DOHH2 (cell line): ENCODE data around the gene ENTPD3.

Source experiments
- H3F3A ChIP-seq: fragments of 200-600 bp; sonication (generic), shearing (Covaris generic); 2 replicates; pipeline ENCODE4 v1.6.0; 2016; ENCODE audit warnings: antibody characterized with exemption, mild to moderate bottlenecking; ENCODE audit not compliant: control insufficient read depth, insufficient read depth
- H3K27ac ChIP-seq: fragments of 200-600 bp; sonication (generic); 2 replicates; pipeline ENCODE4 v1.5.1; 2014; ENCODE audit warnings: low read depth, mild to moderate bottlenecking, low read length, moderate library complexity
- H3K27me3 ChIP-seq: fragments of 200-600 bp; sonication (generic); 2 replicates; pipeline ENCODE4 v1.6.1; 2014; ENCODE audit warnings: mild to moderate bottlenecking, low read length, mixed read lengths; ENCODE audit not compliant: control insufficient read depth
- H3K36me3 ChIP-seq: fragments of 200-600 bp; sonication (generic); 2 replicates; pipeline ENCODE4 v1.6.1; 2014; ENCODE audit warnings: mild to moderate bottlenecking, low read length, moderate library complexity, mixed read lengths; ENCODE audit not compliant: control insufficient read depth
- H3K4me1 ChIP-seq: fragments of 200-600 bp; sonication (generic); 2 replicates; pipeline ENCODE4 v1.6.1; 2014; ENCODE audit warnings: mild to moderate bottlenecking, low read length, mixed read lengths; ENCODE audit not compliant: control insufficient read depth
- H3K4me2 ChIP-seq: fragments of 200-600 bp; sonication (generic); 2 replicates; pipeline ENCODE4 v1.6.0; 2014; ENCODE audit warnings: mild to moderate bottlenecking, low read length, moderate library complexity
- H3K4me3 ChIP-seq: fragments of 200-600 bp; sonication (generic); 2 replicates; pipeline ENCODE4 v1.5.1; 2014; ENCODE audit warnings: mild to moderate bottlenecking, low read length, mixed read lengths
- H3K79me2 ChIP-seq: fragments of 200-600 bp; sonication (generic); 2 replicates; pipeline ENCODE4 v1.6.1; 2014; ENCODE audit warnings: mild to moderate bottlenecking, low read length, mixed read lengths; ENCODE audit not compliant: control insufficient read depth
- H3K9me2 ChIP-seq: fragments of 200-600 bp; sonication (generic); replicated peaks from 2 replicates; pipeline ENCODE4 v1.6.1; 2014; ENCODE audit warnings: mild to moderate bottlenecking, low read length, mixed read lengths; ENCODE audit not compliant: control insufficient read depth
- H3K9me3 ChIP-seq: fragments of 200-600 bp; sonication (generic); 2 replicates; pipeline ENCODE4 v1.6.1; 2014; ENCODE audit warnings: antibody characterized with exemption, low read length, mixed read lengths; ENCODE audit not compliant: control insufficient read depth, insufficient read depth
- H4K20me1 ChIP-seq: fragments of 200-600 bp; sonication (generic); 2 replicates; pipeline ENCODE4 v1.6.0; 2014; ENCODE audit warnings: low read depth, mild to moderate bottlenecking, antibody characterized with exemption, low read length, moderate library complexity; ENCODE audit not compliant: control insufficient read depth, insufficient read depth
- EZH2phosphoT487 ChIP-seq: fragments of 200-600 bp; sonication (generic); IDR thresholded peaks from 2 replicates; pipeline ENCODE4 v1.6.1; 2017; ENCODE audit warnings: borderline replicate concordance, mild to moderate bottlenecking, antibody characterized with exemption, low read length, moderate library complexity, mixed read lengths
- TF ChIP-seq, protein P1 (sequence below): fragments of 200-600 bp; sonication (generic); IDR thresholded peaks from one replicate; pipeline ENCODE4 v1.5.1; 2014; ENCODE audit warnings: antibody characterized with exemption, mild to moderate bottlenecking, low read depth, low read length; ENCODE audit not compliant: poor library complexity, severe bottlenecking

ENTPD3 gene

DNA sequence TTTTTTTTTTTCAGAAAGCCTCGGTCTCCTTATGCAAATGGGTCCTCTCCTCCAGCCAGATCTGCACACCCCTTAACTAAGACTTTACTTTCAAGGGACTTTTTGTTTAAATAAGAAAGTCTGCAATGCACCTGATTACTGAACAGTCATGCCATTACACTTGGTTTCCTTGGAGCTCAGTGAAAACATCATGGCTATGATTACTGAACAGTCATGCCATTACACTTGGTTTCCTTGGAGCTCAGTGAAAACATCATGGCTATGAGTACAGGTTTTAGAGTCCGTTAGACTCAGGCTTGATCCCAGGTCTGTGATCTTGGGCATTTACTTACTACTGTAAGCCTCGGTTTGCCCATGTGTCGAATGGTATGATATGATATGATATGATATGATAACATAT lies 10.1 kb downstream of the ENTPD3 start:
- H3K36me3 ChIP-seq, result no peaks in the 10 kb centered on the region
- no peaks in the 10 kb centered on the region for H3K4me1 ChIP-seq
- 0 out of 2 replicates have a peak, but pooled peaks cover 7% of the 10 kb centered on the region for H3K27me3 ChIP-seq
- no peaks in the 10 kb centered on the region for H3K9me2 ChIP-seq
- H3K4me3 ChIP-seq, result no peak overlapping the region
- no peaks in the 10 kb centered on the region for H4K20me1 ChIP-seq
- H3F3A ChIP-seq, result no peaks in the 10 kb centered on the region
- H3K4me2 ChIP-seq, result no peak overlapping the region
- H3K9me3 ChIP-seq, result no peaks in the 10 kb centered on the region
- H3K27ac ChIP-seq, result no peak overlapping the region
- TF ChIP-seq, protein P1, sequence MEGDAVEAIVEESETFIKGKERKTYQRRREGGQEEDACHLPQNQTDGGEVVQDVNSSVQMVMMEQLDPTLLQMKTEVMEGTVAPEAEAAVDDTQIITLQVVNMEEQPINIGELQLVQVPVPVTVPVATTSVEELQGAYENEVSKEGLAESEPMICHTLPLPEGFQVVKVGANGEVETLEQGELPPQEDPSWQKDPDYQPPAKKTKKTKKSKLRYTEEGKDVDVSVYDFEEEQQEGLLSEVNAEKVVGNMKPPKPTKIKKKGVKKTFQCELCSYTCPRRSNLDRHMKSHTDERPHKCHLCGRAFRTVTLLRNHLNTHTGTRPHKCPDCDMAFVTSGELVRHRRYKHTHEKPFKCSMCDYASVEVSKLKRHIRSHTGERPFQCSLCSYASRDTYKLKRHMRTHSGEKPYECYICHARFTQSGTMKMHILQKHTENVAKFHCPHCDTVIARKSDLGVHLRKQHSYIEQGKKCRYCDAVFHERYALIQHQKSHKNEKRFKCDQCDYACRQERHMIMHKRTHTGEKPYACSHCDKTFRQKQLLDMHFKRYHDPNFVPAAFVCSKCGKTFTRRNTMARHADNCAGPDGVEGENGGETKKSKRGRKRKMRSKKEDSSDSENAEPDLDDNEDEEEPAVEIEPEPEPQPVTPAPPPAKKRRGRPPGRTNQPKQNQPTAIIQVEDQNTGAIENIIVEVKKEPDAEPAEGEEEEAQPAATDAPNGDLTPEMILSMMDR, result no peak
- TF ChIP-seq EZH2phosphoT487, result no peak
- H3K79me2 ChIP-seq, result no peaks in the 10 kb centered on the region

DNA sequence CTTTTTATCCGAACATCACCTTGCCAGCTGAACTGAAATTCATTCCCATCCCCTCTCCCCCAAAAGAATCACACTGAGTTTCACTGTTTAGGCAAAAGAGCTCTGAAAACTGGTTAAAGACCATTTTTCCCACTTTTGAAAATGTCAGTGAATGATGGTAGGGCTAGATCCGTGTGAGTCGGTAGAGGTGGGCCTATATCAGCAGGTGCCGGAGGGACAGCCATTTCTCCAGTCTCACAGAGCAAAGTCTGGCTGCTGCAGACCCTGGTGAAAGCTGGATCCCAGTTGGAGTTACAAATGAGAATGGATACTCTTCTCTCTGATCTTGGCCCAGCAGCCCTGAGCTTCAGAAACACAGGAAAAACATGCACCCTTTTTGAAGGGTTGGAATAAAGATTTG lies 10.9 kb downstream of the ENTPD3 start:
- Histone ChIP-seq H3K27me3 (0 out of 2 replicates have a peak, but pooled peaks cover 7% of the 10 kb centered on the region), H3K9me3 (no peaks in the 10 kb centered on the region), H3F3A (no peaks in the 10 kb centered on the region), H3K4me3 (no peak overlapping the region), H3K79me2 (no peaks in the 10 kb centered on the region), H4K20me1 (no peaks in the 10 kb centered on the region), H3K4me2 (no peak overlapping the region), H3K9me2 (no peaks in the 10 kb centered on the region), H3K4me1 (no peaks in the 10 kb centered on the region), H3K36me3 (no peaks in the 10 kb centered on the region), H3K27ac (no peak overlapping the region)
- TF ChIP-seq EZH2phosphoT487, result no peak
- TF ChIP-seq, protein P1, result no peak

DNA sequence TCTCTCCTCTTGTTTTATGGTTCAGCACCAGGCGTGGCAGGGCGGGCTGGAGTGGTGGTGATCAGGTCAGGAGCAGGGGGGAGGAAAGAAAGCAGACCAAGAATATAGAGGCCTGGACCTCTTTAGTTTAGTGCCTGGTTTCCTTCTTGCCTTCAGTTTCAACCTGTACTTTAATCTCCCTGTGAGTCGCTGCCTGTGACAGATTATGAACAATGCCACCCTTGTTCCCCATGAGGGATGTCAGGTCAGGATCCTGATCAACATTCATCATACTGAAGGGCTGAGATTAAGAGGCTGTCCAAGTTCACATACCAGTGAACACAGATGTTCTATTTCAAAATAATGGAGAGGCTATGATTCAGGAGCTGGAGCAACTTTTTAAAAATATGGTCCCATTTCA lies 11.4 kb downstream of the ENTPD3 start:
- H3K36me3 ChIP-seq, result no peaks in the 10 kb centered on the region
- H3K9me2 ChIP-seq, result no peaks in the 10 kb centered on the region
- no peaks in the 10 kb centered on the region for H3K4me1 ChIP-seq
- no peak overlapping the region for H3K27ac ChIP-seq
- no peak overlapping the region for H3K4me3 ChIP-seq
- H4K20me1 ChIP-seq, result no peaks in the 10 kb centered on the region
- H3K9me3 ChIP-seq, result no peaks in the 10 kb centered on the region
- H3K27me3 ChIP-seq, result 0 out of 2 replicates have a peak, but pooled peaks cover 7% of the 10 kb centered on the region
- TF ChIP-seq, protein P1, result no peak
- no peak for TF ChIP-seq EZH2phosphoT487
- no peaks in the 10 kb centered on the region for H3K79me2 ChIP-seq
- no peaks in the 10 kb centered on the region for H3F3A ChIP-seq
- no peak overlapping the region for H3K4me2 ChIP-seq
